Hepatocyte (in vitro differentiated cells): Measurements from ENCODE around the gene FRMPD1.

Source experiments
- EZH2 ChIP-seq: fragments of 200-600 bp; sonication (generic); IDR thresholded peaks from 2 replicates; pipeline ENCODE4 v1.6.1; 2016; ENCODE audit warnings: antibody characterized with exemption, mild to moderate bottlenecking, borderline replicate concordance
- EZH2phosphoT487 ChIP-seq: fragments of 200-600 bp; sonication (generic); IDR thresholded peaks from one replicate; pipeline ENCODE4 v1.6.1; 2018; ENCODE audit warnings: antibody characterized with exemption, mild to moderate bottlenecking, low read depth, moderate library complexity; ENCODE audit not compliant: unreplicated experiment, severe bottlenecking
- TF ChIP-seq, protein P1 (sequence below): fragments of 200-600 bp; sonication (generic); IDR thresholded peaks from 2 replicates; pipeline ENCODE4 v1.5.1; 2016; ENCODE audit warnings: antibody characterized with exemption, mild to moderate bottlenecking; ENCODE audit not compliant: poor library complexity

DNA sequence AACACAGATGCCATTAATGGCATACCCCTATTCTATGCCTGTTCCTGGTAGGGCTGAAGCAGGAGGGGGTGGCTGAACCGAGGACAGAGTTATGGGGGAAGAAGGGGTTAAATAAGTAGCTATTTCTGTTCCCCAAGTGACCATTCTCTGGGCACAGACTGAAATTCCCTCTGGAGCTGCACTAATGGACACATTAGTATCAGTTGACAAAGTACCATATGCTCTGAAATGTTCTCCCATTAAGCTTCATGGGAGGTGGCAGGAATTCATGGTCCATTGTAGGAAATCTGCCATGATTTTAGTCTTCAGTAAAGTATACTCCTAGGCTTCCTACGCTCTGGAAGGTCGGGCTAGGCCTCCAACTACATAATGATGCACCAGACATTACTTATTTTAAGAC, 10.5 kb upstream of the FRMPD1 start:
- TF ChIP-seq, protein P1, sequence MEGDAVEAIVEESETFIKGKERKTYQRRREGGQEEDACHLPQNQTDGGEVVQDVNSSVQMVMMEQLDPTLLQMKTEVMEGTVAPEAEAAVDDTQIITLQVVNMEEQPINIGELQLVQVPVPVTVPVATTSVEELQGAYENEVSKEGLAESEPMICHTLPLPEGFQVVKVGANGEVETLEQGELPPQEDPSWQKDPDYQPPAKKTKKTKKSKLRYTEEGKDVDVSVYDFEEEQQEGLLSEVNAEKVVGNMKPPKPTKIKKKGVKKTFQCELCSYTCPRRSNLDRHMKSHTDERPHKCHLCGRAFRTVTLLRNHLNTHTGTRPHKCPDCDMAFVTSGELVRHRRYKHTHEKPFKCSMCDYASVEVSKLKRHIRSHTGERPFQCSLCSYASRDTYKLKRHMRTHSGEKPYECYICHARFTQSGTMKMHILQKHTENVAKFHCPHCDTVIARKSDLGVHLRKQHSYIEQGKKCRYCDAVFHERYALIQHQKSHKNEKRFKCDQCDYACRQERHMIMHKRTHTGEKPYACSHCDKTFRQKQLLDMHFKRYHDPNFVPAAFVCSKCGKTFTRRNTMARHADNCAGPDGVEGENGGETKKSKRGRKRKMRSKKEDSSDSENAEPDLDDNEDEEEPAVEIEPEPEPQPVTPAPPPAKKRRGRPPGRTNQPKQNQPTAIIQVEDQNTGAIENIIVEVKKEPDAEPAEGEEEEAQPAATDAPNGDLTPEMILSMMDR: no peak
- TF ChIP-seq EZH2 (no peak), EZH2phosphoT487 (no peak)
